HEK293 (cell line): ENCODE results near the gene CKM.

Experiments used
- CTCF ChIA-PET: fragments of 350-600 bp; formaldehyde crosslinking; extraction: SDS; loops from one replicate; lab custom pipeline; 2021; ENCODE audit warnings: antibody characterized with exemption; lab: Yijun Ruan, JAX
- POLR2A ChIA-PET: fragments of 300-600 bp; formaldehyde crosslinking; extraction: SDS; loops from one replicate; lab custom pipeline; 2020; ENCODE audit warnings: antibody characterized with exemption, inconsistent platforms; lab: Yijun Ruan, JAX
- H3K27ac ChIP-seq: fragments of 200-500 bp; sonication (Bioruptor generic); 2 replicates; pipeline ENCODE4 v1.5.1; 2014; ENCODE audit warnings: low read depth, low read length, control low read depth, inconsistent platforms; ENCODE audit errors: extremely low read depth
- H3K36me3 ChIP-seq, 2 experiments: fragments of 200-500 bp in 1 of 2; sonication (Bioruptor generic) in 1 of 2; 1 replicate in 1 of 2; 2 replicates in 1 of 2; pipeline ENCODE4 v1.5.1; 2014 to 2017; ENCODE audit warnings: inconsistent platforms in 2 of 2, low read length in 2 of 2; ENCODE audit not compliant: control insufficient read depth in 2 of 2, insufficient read depth in 1 of 2
- H3K4me1 ChIP-seq: fragments of 200-500 bp; sonication (Bioruptor generic); 2 replicates; pipeline ENCODE4 v1.5.1; 2014; ENCODE audit warnings: mild to moderate bottlenecking, low read length, inconsistent platforms; ENCODE audit not compliant: control insufficient read depth, insufficient read depth
- H3K4me3 ChIP-seq: 2 replicates; pipeline ENCODE4 v1.5.1; 2011; ENCODE audit warnings: low read depth, mild to moderate bottlenecking, control low read depth, low read length, moderate library complexity
- H3K9me3 ChIP-seq: fragments of 200-500 bp; sonication (Bioruptor generic); 2 replicates; pipeline ENCODE4 v1.5.1; 2014; ENCODE audit warnings: low read depth, low read length, inconsistent platforms; ENCODE audit not compliant: control insufficient read depth, insufficient read depth
- ATF2 ChIP-seq: fragments of 450-650 bp; formaldehyde crosslinking; IDR thresholded peaks from 2 replicates; pipeline ENCODE4 v1.5.1; 2016; ENCODE audit warnings: missing biosample characterization, missing genetic modification characterization, low read depth
- EGR2 ChIP-seq: fragments of 450-650 bp; formaldehyde crosslinking; IDR thresholded peaks from 2 replicates; pipeline ENCODE4 v1.5.1; 2016; ENCODE audit warnings: low read depth, missing biosample characterization, missing genetic modification characterization
- GLIS2 ChIP-seq: fragments of 450-650 bp; formaldehyde crosslinking; IDR thresholded peaks from 2 replicates; pipeline ENCODE4 v1.5.1; 2016; ENCODE audit warnings: missing biosample characterization, missing genetic modification characterization
- IKZF3 ChIP-seq: fragments of 450-650 bp; IDR thresholded peaks from 2 replicates; pipeline ENCODE4 v1.5.0; 2018; ENCODE audit warnings: missing biosample characterization, mild to moderate bottlenecking, missing genetic modification characterization, moderate library complexity
- KLF16 ChIP-seq: fragments of 450-650 bp; formaldehyde crosslinking; IDR thresholded peaks from 2 replicates; pipeline ENCODE4 v1.5.1; 2017; ENCODE audit warnings: missing biosample characterization, missing genetic modification characterization
- KLF8 ChIP-seq: fragments of 450-650 bp; formaldehyde crosslinking; IDR thresholded peaks from 2 replicates; pipeline ENCODE4 v1.5.1; 2016; ENCODE audit warnings: missing biosample characterization, missing genetic modification characterization
- KLF9 ChIP-seq: fragments of 450-650 bp; formaldehyde crosslinking; IDR thresholded peaks from 2 replicates; pipeline ENCODE4 v1.5.1; 2016; ENCODE audit warnings: missing biosample characterization, missing genetic modification characterization, low read depth
- PRDM6 ChIP-seq: fragments of 450-650 bp; formaldehyde crosslinking; IDR thresholded peaks from 2 replicates; pipeline ENCODE4 v1.5.1; 2017; ENCODE audit warnings: missing biosample characterization, missing genetic modification characterization
- SP3 ChIP-seq: fragments of 450-650 bp; formaldehyde crosslinking; IDR thresholded peaks from 2 replicates; pipeline ENCODE4 v1.5.1; 2016; ENCODE audit warnings: missing biosample characterization, missing genetic modification characterization
- ZBTB17 ChIP-seq: fragments of 450-650 bp; formaldehyde crosslinking; IDR thresholded peaks from 2 replicates; pipeline ENCODE4 v1.5.1; 2016; ENCODE audit warnings: missing biosample characterization, missing genetic modification characterization
- ZBTB8A ChIP-seq: fragments of 450-650 bp; formaldehyde crosslinking; IDR thresholded peaks from 2 replicates; pipeline ENCODE4 v1.5.1; 2016; ENCODE audit warnings: missing biosample characterization, missing genetic modification characterization
- ZFHX2 ChIP-seq: fragments of 450-650 bp; formaldehyde crosslinking; conservative IDR thresholded peaks from 2 replicates; pipeline ENCODE4 v1.5.1; 2016; ENCODE audit warnings: missing biosample characterization, missing genetic modification characterization
- ZNF132 ChIP-seq: fragments of 450-650 bp; formaldehyde crosslinking; IDR thresholded peaks from 2 replicates; pipeline ENCODE4 v1.5.1; 2017; ENCODE audit warnings: missing biosample characterization, missing genetic modification characterization, borderline replicate concordance
- ZNF138 ChIP-seq: fragments of 450-650 bp; formaldehyde crosslinking; IDR thresholded peaks from 2 replicates; pipeline ENCODE4 v1.5.1; 2016; ENCODE audit warnings: missing biosample characterization, missing genetic modification characterization, borderline replicate concordance
- ZNF266 ChIP-seq: fragments of 450-650 bp; formaldehyde crosslinking; IDR thresholded peaks from 2 replicates; pipeline ENCODE4 v1.5.1; 2016; ENCODE audit warnings: missing biosample characterization, missing genetic modification characterization, low read depth
- ZNF274 ChIP-seq, 2 experiments: fragments of 200-500 bp in 1 of 2; fragments of 450-650 bp in 1 of 2; sonication (Bioruptor generic) in 1 of 2; formaldehyde crosslinking in 1 of 2; IDR thresholded peaks; 2 replicates each; pipeline versions ENCODE4 v1.5.1 to v1.6.1; 2014 to 2016; ENCODE audit warnings: borderline replicate concordance in 1 of 2, inconsistent platforms in 1 of 2, low read length in 1 of 2, missing biosample characterization in 1 of 2, missing genetic modification characterization in 1 of 2
- ZNF280C ChIP-seq: fragments of 450-650 bp; formaldehyde crosslinking; IDR thresholded peaks from 2 replicates; pipeline ENCODE4 v1.5.1; 2016; ENCODE audit warnings: missing biosample characterization, missing genetic modification characterization
- ZNF366 ChIP-seq: fragments of 450-650 bp; formaldehyde crosslinking; conservative IDR thresholded peaks from 2 replicates; pipeline ENCODE4 v1.5.1; 2016; ENCODE audit warnings: missing biosample characterization, missing genetic modification characterization
- ZNF488 ChIP-seq: fragments of 450-650 bp; formaldehyde crosslinking; IDR thresholded peaks from 2 replicates; pipeline ENCODE4 v1.5.1; 2016; ENCODE audit warnings: missing biosample characterization, missing genetic modification characterization
- ZNF544 ChIP-seq: fragments of 450-650 bp; formaldehyde crosslinking; IDR thresholded peaks from 2 replicates; pipeline ENCODE4 v1.5.0; 2017; ENCODE audit warnings: missing biosample characterization, missing genetic modification characterization
- ZNF561 ChIP-seq: fragments of 450-650 bp; IDR thresholded peaks from 2 replicates; pipeline ENCODE4 v1.5.1; 2018; ENCODE audit warnings: missing biosample characterization, missing genetic modification characterization, borderline replicate concordance
- ZNF600 ChIP-seq: fragments of 450-650 bp; formaldehyde crosslinking; IDR thresholded peaks from 2 replicates; pipeline ENCODE4 v1.5.1; 2016; ENCODE audit warnings: missing biosample characterization, missing genetic modification characterization
- ZNF692 ChIP-seq: fragments of 450-650 bp; formaldehyde crosslinking; IDR thresholded peaks from 2 replicates; pipeline ENCODE4 v1.5.1; 2016; ENCODE audit warnings: missing biosample characterization, missing genetic modification characterization
- ZNF707 ChIP-seq: fragments of 450-650 bp; formaldehyde crosslinking; IDR thresholded peaks from 2 replicates; pipeline ENCODE4 v1.5.1; 2016; ENCODE audit warnings: missing biosample characterization, missing genetic modification characterization
- ZNF76 ChIP-seq: fragments of 450-650 bp; formaldehyde crosslinking; IDR thresholded peaks from 2 replicates; pipeline ENCODE4; 2016; ENCODE audit warnings: low read depth, missing biosample characterization, missing genetic modification characterization, borderline replicate concordance
- ZNF785 ChIP-seq: fragments of 450-650 bp; formaldehyde crosslinking; IDR thresholded peaks from 2 replicates; pipeline ENCODE4 v1.5.1; 2016; ENCODE audit warnings: missing biosample characterization, missing genetic modification characterization
- ZXDB ChIP-seq: fragments of 450-650 bp; formaldehyde crosslinking; IDR thresholded peaks from 2 replicates; pipeline ENCODE4 v1.5.1; 2016; ENCODE audit warnings: missing biosample characterization, missing genetic modification characterization

The CKM gene

GRCh38 chr19:45340899-45341453 is 18.3 kb upstream of the CKM start (continued):
- TF ChIP-seq ZNF544 (tag by site-specific recombination) (no peak), ZNF266 (tag by site-specific recombination) (0 out of 2 replicates have a peak, but pooled peaks have one; percentile 30), ZNF138 (tag by site-specific recombination) (no peak), PRDM6 (tag by site-specific recombination) (no peak)
- TF ChIP-seq, all 188 proteins: peak for 30

GRCh38 chr19:45340232-45340898 is 17.7 kb upstream of the CKM start, which contains the start of gene KLC3:
Gene KLC3 (plus strand): TSS chr19:45340750. CDS start chr19:45345542, 4,792 bp downstream.
- no peaks in the 10 kb centered on the region for H3K9me3 ChIP-seq
- CTCF ChIA-PET = interaction anchor here (2.5 to 3.4 kb wide), 2 partner anchors 62 to 91 kb away, joined by 12 read pairs; no protein-coding TSS in a partner anchor
- H3K4me1 ChIP-seq = no peaks in the 10 kb centered on the region
- peak within 1 kb of the TSS; percentile 52 for H3K4me3 ChIP-seq
- POLR2A ChIA-PET = interaction anchor here (0.5 kb wide), 1 partner anchor 165 kb away, joined by 4 read pairs; no protein-coding TSS in a partner anchor
- H3K27ac ChIP-seq = no peak within 1 kb of the TSS; the same call in 1 of the 2 replicates
- no peaks in the 10 kb centered on the region; a peak in 1 of 3 replicates for H3K36me3 ChIP-seq
- TF ChIP-seq GLIS2 (no peak), KLF8 (tag by site-specific recombination) (peak; percentile 76), ZNF132 (tag by site-specific recombination) (no peak), IKZF3 (tag by site-specific recombination) (peak; percentile 45; the same call in 1 of the 2 replicates), ZBTB17 (tag by site-specific recombination) (peak; percentile 18; the same call in 1 of the 2 replicates), ZXDB (0 out of 2 replicates have a peak, but pooled peaks have one; percentile 33), ZBTB8A (tag by site-specific recombination) (peak; percentile 23; the same call in 1 of the 2 replicates), KLF16 (tag by site-specific recombination) (peak; percentile 35; the same call in 1 of the 2 replicates), ZNF366 (tag by site-specific recombination) (no peak), SP3 (peak; percentile 44; the same call in 1 of the 2 replicates), ZNF692 (tag by site-specific recombination) (no peak), ZNF76 (no peak), ZNF488 (tag by site-specific recombination) (no peak), ZFHX2 (peak; percentile 22; the same call in 1 of the 2 replicates), KLF9 (tag by site-specific recombination) (peak; percentile 94), ZNF707 (tag by site-specific recombination) (no peak), ZNF561 (peak; percentile 76), EGR2 (tag by site-specific recombination) (peak; percentile 23; the same call in 1 of the 2 replicates), ZNF274 (IDR thresholded peaks at IDR 0.05; ENCODE audit: low read length) (no peak), ZNF274 (tag by site-specific recombination; IDR thresholded peaks at IDR 0.05; ENCODE audit: borderline replicate concordance) (no peak), ZNF785 (tag by site-specific recombination) (no peak), ZNF280C (tag by site-specific recombination) (no peak), ATF2 (tag by site-specific recombination) (no peak), ZNF600 (tag by site-specific recombination) (0 out of 2 replicates have a peak, but pooled peaks have one; percentile 22)
